Cerebellar cortex (tissue), 1 donor: ENCODE results near the gene RPRML.
A peak's percentile ranks its signal among the peaks of the same experiment; 100 is the strongest.

Source experiments
- DNase-seq: peaks from one replicate; pipeline ENCODE4 v3.0.0-alpha.2; 2015; ENCODE audit warnings: low spot score

The RPRML gene

DNA sequence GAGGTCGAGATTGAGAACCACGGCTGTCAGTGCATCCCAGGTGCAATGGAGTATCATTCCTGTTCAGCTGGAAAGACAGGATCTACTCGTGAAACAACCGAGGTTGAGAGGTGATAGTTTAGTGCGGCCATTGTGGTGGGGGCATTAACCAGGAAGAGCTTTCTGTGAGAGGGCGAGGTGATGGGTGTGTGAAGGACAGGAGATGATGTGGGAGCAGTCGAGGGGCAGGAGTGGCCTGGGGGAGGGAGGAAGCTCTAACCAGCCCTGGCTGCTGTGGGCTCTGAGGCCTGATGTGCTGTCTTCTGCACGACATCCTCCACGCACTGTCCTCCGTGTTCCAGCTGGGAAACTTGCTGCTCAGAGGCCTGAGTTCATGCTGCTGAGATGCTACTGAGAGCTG, 34.1 kb downstream of the RPRML start:
- DNase-seq: no peak

DNA sequence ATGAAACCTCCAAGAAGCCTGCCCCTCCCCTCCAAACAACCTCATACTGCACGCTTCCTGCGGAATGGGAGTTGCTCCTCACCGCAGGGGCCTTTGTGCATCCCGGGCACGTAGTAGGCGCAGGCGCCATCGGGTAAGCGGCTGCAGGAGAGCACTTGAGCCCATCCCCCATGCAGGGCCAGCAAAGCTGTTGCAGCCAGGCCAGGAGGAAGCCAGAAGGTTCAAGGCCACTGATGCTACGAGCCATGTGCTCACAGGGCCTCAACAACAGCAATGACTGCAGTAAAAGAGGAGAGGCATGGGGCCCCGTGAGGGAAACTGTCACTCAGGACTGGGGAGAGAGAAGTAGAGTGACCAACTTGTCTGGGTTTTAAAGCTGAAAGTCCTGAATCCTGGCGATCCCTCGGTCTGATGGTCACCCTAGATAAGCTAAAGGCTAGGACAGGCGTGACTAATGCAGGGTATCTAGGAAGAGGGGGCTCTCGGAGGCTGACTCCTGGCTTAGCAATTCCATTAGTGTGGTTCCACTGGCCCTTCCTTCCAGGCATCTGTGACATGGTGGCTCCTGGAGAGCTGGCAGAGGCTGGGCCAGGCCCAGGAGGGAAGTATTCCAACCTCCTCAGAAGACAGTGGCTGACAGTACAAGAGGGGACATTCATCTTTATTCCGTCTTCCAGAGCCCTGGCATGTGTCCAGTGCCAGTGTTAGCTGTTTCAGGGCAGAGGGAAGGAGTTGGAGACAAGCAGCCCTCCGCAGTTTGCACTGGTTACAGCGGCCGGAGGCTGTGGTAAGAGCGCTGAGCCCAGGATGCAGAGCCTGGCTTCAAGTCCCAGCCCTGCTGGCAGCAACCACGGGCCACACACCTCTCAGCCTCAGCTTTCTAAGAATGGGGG, 35.3 kb downstream of the RPRML start:
- DNase-seq: peak; percentile 55

DNA sequence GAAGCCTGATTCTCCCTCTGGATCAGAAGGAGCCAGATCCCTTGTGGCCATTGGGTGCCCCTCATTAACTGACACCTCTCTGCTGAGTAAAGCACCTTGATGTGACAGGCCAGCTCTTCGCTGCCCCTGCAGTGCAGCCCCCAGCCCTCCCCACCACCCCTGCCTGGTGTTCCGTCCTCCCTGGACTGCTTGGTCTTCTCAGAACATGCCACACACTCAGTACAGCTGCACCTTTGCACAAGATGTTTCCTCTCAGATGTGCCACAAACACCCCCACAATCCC, 35.9 kb downstream of the RPRML start:
- no peak for DNase-seq

DNA sequence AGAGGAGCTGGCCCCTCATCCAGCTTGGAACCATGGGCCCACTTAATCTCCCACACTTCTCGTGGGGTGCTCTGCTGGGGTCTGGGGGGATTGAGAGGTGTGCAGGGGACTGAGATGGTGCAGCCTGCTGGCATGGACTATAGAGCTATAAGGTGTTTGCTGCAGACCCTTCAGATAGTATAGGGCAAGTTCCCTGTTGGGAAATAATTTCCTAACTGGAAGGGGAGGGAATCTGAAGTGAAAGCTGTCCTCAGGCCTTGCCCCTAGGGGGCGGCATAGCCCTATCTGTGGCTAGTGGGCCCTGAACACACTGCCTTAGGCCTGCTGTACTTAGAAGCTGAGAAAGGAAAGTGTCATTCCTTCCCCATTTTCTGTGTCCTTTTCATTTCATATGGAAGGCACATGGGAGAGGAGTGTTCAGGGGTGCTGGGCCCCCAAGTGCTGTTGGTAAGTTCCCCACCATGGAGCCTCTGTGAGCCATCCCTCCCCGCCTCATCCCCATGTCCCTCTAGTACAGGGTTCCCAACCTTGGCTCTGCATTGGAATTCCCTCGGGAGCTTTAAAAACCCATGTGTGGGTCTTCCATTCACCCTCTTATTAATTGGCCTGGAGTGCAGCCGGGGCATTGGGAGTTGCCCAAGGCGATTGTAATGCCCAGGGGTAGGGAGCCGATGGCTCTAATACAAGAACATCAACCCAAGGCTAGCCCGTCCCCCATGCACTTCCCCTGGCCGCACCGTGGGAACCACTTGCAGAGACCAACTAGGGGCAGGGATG, 36.4 kb downstream of the RPRML start:
- DNase-seq: peak; percentile 86

DNA sequence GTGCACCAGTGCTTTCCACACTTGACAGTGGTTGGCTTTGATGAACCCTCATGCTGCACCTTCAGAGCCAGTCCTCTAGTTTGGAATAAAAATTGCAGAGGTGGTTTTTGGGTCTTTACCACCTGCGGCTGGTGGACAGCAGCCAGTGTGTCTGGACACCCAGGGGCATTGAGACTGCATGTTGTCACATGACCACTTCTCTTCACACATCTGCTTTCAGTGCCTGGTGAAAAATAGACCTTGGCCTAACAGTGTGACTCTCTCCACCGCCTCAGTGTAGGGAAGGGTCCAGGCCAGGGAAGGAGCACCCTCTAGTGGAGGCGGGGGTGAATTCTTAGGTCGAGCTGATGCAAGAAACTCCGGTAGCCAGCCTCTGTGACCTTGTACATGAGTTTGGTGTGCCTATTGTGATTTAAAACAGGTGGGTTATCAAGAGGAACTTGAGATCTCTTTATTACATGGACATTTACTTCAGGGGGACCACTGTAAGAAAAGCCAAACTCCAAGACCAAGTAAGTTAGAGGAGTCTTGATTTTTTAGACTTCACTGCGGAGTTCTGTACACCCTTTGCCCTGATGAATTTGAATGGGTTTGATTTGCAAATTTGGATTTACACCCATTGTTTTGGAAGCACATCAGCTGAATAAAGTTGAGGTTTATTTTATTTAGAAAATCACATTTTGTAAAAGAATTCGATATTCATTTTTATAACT, 38.2 kb downstream of the RPRML start:
- DNase-seq: peak; percentile 83

DNA sequence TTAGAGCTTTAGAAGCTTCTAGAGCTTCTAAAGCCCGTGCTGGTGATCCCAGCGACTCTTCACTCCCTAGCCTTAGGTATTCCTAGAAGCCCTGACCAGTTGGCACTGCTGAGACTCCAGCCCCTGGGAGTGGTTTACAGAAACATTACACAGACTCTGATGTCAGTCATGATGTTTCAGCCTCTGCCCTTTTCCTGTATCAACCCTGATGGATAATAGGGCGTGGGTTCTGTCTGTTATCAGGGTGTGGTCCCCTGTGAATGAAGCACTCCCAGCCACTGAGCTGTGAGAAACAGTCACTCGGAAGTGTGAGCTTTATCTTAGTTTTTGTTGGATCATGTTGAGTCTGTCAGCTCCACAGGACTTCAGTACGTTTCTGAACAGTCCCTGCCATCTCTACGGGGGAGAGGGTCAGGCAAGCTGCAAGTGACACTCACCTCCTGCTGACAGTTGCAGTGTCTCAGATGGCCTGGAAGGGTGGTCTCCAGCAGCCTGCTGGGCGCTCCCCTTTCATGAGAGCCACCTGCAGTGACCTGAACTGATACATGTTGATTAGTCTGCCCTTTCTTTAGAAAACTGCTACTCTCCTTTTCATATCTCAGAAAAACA, 43.3 kb downstream of the RPRML start:
- DNase-seq: no peak

DNA sequence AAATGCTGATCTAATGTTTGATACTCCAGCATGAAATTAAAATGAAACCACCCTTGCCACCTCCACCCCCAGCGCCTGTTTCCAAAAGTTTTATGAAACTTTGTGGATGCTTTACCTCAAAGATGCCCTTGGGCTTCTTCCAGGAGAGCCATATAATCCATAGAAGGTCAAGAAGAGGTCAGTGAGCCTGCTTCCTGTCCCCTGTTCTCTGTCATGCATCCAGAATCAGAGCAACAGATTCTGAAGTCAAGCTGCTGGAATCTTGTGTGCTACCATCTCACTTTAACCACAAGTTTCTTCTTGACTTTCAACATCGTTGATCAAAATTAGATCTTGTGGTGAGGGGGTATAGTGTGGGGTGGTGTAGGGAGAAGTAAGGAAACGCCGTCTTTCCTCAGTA, 47.5 kb downstream of the RPRML start:
- no peak for DNase-seq

DNA sequence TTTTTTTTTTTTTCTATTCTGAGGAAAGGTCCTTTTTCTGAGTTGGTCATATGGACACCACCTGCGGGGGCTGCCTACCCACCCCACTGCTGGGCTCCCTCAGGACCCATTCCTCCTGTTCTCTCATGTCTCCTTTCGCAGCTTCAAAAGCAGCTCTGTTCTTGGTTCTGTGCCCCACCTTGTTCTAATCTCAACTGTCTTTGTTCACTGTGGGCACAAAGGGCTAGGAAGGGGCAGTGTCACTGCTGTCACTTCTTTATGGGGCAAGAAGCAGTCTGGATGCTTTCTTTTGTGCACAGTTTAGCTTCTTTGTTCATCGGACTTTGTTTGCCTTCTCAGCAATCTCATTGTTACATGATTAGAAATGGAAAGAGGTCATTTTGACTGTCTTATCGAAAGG, 49.0 kb downstream of the RPRML start:
- DNase-seq: no peak

DNA sequence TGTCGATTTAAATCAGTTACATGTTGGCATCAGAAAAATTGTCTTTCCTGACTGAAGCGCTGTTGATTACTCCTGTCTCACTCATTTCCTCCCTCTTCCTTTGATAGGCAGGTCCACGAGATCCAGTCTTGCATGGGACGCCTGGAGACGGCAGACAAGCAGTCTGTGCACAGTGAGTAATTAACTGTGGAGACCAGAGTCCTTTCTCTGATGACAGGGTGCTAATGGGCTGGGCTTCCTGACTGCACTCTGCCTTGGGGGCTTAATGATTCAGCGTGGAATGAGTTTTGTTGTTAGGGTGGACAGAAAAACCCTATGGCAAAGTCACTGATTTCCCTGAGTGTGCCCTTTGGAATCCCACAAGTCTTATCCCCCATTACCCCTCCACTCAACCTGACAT, 49.6 kb downstream of the RPRML start:
- no peak for DNase-seq

DNA sequence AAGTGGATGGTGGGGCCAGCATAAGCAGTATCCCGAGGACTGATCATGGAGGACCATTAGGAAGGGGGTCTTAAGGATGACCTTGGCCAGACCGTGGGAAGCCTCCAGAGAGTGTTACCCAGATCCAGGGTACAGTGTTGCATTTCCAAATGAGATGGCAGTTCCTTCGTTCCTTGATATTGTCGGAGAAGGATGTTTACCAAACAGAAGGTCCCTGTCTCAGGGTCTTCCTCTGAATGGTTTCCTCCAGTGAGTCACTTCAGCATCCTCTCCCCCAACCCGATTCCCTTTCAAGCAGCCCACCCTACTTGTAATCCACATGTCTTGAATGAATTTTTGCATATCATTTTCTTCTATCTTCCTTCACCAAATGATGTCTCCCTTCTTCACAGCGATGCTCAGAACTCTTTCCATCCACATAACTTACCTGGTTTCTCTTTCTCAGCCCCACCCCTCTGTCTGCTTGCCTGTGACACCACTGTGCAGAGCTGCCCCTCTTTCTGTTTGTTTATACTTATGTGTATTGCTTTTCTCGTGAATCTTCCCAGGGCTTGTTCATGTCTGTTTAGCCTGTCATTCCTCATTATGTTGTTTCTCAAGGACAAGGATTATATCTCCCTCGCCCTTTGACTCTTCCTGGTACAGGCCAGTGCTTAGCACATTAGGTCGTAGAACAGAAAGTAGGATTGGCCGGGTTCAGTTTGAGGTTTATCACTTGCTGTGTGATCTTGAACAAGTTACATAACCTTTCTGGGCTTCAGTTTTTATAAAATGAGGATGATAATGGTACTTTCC, 50.4 kb downstream of the RPRML start:
- DNase-seq: no peak
